ENCODE data around the gene RNF32.
"Not testable (repeated sequence)": the region's sequence is repeated elsewhere in the genome, so short reads cannot be mapped to it uniquely, and the experiment has no call there.

RNF32 gene

DNA sequence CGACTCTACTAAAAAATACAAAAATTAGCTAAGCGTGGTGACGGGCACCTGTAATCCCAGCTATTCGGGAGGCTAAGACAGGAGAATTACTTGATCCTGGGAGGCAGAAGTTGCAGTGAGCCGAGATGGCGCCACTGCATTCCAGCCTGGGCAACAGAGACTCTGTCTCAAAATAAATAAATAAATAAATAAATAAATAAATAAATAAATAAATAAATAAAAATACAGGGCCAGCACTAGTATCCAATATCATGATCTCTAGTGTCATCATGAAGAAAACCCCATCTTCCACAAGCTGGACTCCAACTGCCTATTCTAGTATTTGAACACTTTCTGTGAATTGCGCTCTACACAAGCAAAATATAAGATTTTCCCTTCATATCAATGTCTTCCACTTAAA is 3.5 kb upstream of the RNF32 start:
- H3K4me1 ChIP-seq (ENCODE audit: control insufficient read depth, insufficient read depth, low read length); H3K27ac ChIP-seq (ENCODE audit: low read depth, low read length); H3K36me3 ChIP-seq (ENCODE audit: control insufficient read depth, insufficient read depth, low read length); H3K4me3 ChIP-seq (ENCODE audit: low read length); H3K9ac ChIP-seq (ENCODE audit: low read length); H3K27me3 ChIP-seq (ENCODE audit: control insufficient read depth, insufficient read depth, low read length): not testable (repeated sequence)

GRCh38 chr7:156638443-156639077 is 2.0 kb upstream of the RNF32 start:
- Histone ChIP-seq H3K27me3 (ENCODE audit: control insufficient read depth, insufficient read depth, low read length) (no peaks in the 10 kb centered on the region), H3K36me3 (ENCODE audit: control insufficient read depth, insufficient read depth, low read length) (no peaks in the 10 kb centered on the region), H3K4me3 (ENCODE audit: low read length) (no peak overlapping the region), H3K4me1 (ENCODE audit: control insufficient read depth, insufficient read depth, low read length) (peaks cover 3% of the 10 kb centered on the region), H3K27ac (ENCODE audit: low read depth, low read length) (no peak overlapping the region), H3K9ac (ENCODE audit: low read length) (no peak overlapping the region)

DNA sequence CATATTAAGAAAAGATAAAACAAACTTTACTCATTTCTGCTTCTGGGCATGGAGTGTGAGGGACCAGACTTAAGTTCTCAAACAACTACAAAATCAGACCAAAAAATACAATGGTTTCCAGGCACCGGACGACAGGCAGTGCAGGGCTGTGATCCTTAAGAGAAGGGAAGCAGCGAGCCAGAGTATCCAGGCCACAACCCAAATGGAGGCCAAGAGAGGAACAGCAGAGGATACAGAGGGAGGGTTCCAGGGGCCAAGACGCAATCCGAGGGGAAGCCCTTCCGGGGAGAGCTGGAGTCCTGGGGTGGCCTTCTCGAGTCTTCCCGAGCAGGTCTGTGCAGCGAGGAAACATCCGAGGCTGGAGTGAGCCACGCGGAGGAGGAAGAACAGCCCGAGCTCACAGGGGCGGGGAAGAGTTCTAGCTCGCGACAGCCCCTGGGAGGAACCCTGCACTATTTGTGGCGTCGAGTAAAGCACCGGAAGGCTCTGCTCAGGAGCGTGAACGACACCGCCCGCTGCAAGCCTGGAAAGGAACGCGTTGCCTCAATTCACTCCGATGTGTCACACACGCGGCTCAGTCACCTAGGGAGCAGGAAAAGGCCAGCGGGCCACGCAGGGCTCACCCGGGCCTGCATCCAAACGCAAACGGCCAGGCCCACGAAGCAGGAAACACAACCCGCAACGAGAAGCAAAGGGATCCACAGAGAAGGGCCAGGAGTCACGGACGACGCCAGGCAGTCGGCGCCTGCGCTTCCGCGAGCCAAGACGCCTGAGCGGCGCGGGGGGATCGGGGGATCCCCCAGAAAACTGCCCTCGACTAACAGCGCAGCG is 933 bp upstream of the RNF32 start:
- Histone ChIP-seq H3K27me3 (ENCODE audit: control insufficient read depth, insufficient read depth, low read length) (no peaks in the 10 kb centered on the region), H3K27ac (ENCODE audit: low read depth, low read length) (no peak overlapping the region), H3K4me1 (ENCODE audit: control insufficient read depth, insufficient read depth, low read length) (peaks cover 3% of the 10 kb centered on the region), H3K36me3 (ENCODE audit: control insufficient read depth, insufficient read depth, low read length) (no peaks in the 10 kb centered on the region), H3K4me3 (ENCODE audit: low read length) (peak overlapping the region; percentile 60), H3K9ac (ENCODE audit: low read length) (no peak overlapping the region)

- peaks cover 3% of the 10 kb centered on the region for H3K4me1 ChIP-seq (ENCODE audit: control insufficient read depth, insufficient read depth, low read length)
- H3K4me3 ChIP-seq (ENCODE audit: low read length) = peak overlapping the region; percentile 92
- no peaks in the 10 kb centered on the region for H3K36me3 ChIP-seq (ENCODE audit: control insufficient read depth, insufficient read depth, low read length)
- peak overlapping the region; percentile 57 for H3K9ac ChIP-seq (ENCODE audit: low read length)
- no peaks in the 10 kb centered on the region for H3K27me3 ChIP-seq (ENCODE audit: control insufficient read depth, insufficient read depth, low read length)
- H3K27ac ChIP-seq (ENCODE audit: low read depth, low read length) = peak overlapping the region; percentile 8
These were observed 443 bp downstream of the RNF32 start for GRCh38 chr7:156640949-156641485.

DNA sequence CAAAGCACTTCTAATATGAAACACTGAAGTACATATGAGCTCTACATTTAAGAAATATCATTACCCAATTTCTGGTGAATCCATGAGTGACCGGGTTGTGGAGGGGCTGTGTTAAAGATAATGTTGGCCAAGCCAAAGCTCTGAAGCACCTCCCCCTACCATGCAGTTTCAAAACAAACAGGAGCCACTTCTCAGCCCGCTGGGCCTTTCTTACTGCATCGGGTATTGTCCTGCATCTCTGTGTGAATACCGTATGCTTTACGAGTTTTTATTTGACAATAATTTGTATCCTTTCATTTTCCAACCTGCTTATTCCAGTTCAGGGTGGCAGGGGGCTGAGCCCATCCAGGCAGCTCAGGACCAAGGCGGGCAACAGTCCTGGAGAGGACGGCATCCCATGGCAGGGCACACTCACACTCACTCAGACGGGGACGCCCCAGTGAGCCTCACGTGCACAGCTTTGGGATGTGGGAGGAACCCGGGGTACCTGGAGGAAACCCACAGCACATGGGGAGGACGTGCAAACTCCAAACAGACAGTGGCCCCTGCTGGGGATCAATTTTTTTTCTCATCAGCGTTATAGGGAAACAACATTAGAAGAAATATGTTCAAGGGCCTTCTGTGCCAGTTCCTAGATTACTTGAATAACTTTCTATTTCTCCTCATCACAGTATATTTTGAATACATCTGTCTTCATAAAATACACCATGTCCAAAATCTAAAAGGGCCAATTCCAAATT is 1.9 kb downstream of the RNF32 start:
- H3K36me3 ChIP-seq (ENCODE audit: control insufficient read depth, insufficient read depth, low read length) = no peaks in the 10 kb centered on the region
- H3K4me1 ChIP-seq (ENCODE audit: control insufficient read depth, insufficient read depth, low read length) = peaks cover 3% of the 10 kb centered on the region
- no peaks in the 10 kb centered on the region for H3K27me3 ChIP-seq (ENCODE audit: control insufficient read depth, insufficient read depth, low read length)
- H3K27ac ChIP-seq (ENCODE audit: low read depth, low read length) = no peak overlapping the region
- no peak overlapping the region for H3K4me3 ChIP-seq (ENCODE audit: low read length)
- H3K9ac ChIP-seq (ENCODE audit: low read length) = no peak overlapping the region

GRCh38 chr7:156647330-156647729 is 6.8 kb downstream of the RNF32 start:
- H3K9ac ChIP-seq (ENCODE audit: low read length); H3K27ac ChIP-seq (ENCODE audit: low read depth, low read length); H3K4me3 ChIP-seq (ENCODE audit: low read length); H3K36me3 ChIP-seq (ENCODE audit: control insufficient read depth, insufficient read depth, low read length); H3K4me1 ChIP-seq (ENCODE audit: control insufficient read depth, insufficient read depth, low read length); H3K27me3 ChIP-seq (ENCODE audit: control insufficient read depth, insufficient read depth, low read length): not testable (repeated sequence)

GRCh38 chr7:156650042-156650441 is 9.5 kb downstream of the RNF32 start:
- H3K27ac ChIP-seq (ENCODE audit: low read depth, low read length) = no peak overlapping the region
- H3K4me1 ChIP-seq (ENCODE audit: control insufficient read depth, insufficient read depth, low read length) = no peaks in the 10 kb centered on the region
- H3K9ac ChIP-seq (ENCODE audit: low read length) = no peak overlapping the region
- no peak overlapping the region for H3K4me3 ChIP-seq (ENCODE audit: low read length)
- no peaks in the 10 kb centered on the region for H3K36me3 ChIP-seq (ENCODE audit: control insufficient read depth, insufficient read depth, low read length)
- no peaks in the 10 kb centered on the region for H3K27me3 ChIP-seq (ENCODE audit: control insufficient read depth, insufficient read depth, low read length)

- no peaks in the 10 kb centered on the region for H3K27me3 ChIP-seq (ENCODE audit: control insufficient read depth, insufficient read depth, low read length)
- no peaks in the 10 kb centered on the region for H3K4me1 ChIP-seq (ENCODE audit: control insufficient read depth, insufficient read depth, low read length)
- no peak overlapping the region for H3K27ac ChIP-seq (ENCODE audit: low read depth, low read length)
- H3K4me3 ChIP-seq (ENCODE audit: low read length) = no peak overlapping the region
- H3K36me3 ChIP-seq (ENCODE audit: control insufficient read depth, insufficient read depth, low read length) = no peaks in the 10 kb centered on the region
- no peak overlapping the region for H3K9ac ChIP-seq (ENCODE audit: low read length)
These were observed 10.9 kb downstream of the RNF32 start for GRCh38 chr7:156651474-156651873.

DNA sequence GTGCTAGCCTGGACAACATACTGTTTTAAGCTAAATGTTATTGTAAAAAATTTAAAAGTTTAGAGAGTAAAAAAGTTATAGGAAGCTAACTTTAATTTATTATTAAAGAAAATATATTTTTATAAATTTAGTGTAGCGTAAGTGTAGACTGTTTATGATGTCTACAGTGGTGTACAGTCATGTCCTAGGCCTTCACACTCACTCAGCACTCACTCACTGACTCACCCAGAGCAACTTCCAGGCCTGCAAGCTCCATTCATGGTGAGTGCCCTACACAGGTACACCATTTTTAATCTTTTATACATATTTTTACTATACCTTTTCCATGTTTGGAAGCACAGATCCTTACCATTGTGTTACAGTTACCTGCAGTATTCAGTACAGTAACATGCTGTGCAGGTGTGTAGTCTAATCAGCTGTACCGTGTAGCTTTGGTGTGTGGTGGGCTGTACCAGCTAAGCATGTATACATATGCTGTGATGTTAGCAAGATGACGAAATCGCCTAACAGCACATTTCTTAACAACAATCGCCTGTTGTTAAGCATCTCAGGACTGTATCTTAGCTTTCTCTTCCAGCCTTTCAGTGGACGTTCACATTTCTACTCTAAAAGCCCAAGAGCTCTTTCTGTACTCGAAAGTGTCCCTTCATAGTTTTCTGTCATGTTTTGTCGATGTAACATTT is 12.5 kb downstream of the RNF32 start:
- no peaks in the 10 kb centered on the region for H3K27me3 ChIP-seq (ENCODE audit: control insufficient read depth, insufficient read depth, low read length)

DNA sequence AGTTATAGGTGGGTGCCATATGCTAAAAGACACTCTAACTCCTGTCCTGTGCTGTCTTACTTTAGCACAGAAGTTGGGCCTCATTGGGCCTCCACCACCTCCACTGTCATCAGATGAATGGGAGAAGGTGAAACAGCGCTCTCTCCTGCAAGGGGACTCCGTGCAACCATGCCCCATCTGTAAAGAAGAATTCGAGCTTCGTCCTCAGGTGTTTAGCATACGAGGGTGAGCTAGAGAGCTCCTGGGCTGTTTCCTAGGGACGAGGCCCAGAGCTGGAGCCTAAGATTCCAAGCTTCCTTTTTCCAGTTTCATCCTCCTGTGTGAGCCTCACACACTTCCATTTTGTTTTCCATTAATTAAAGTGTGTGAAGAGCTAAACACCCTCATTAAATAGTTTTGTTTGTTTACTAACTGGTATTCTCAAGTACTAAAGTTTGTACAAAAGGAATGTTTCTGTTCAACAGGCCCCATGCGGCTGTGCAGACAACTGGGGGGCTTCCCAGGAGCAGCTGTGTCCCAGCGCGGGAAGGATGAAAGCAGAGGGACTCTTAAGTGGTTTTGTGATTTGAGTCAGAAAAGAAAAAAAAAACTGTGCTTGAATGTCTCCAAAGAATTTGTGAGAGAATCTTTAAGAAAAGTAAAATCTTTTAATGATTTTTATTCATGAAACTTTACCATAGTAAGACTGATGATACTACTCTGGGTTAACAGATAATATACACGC is 14.1 kb downstream of the RNF32 start:
- Histone ChIP-seq H3K27ac (ENCODE audit: low read depth, low read length) (no peak overlapping the region), H3K36me3 (ENCODE audit: control insufficient read depth, insufficient read depth, low read length) (no peaks in the 10 kb centered on the region), H3K9ac (ENCODE audit: low read length) (no peak overlapping the region), H3K4me3 (ENCODE audit: low read length) (no peak overlapping the region), H3K4me1 (ENCODE audit: control insufficient read depth, insufficient read depth, low read length) (no peaks in the 10 kb centered on the region), H3K27me3 (ENCODE audit: control insufficient read depth, insufficient read depth, low read length) (no peaks in the 10 kb centered on the region)

More for the DNA sequence above, 12.5 kb downstream of the RNF32 start:
- Histone ChIP-seq H3K9ac (ENCODE audit: low read length) (no peak overlapping the region), H3K4me1 (ENCODE audit: control insufficient read depth, insufficient read depth, low read length) (no peaks in the 10 kb centered on the region), H3K36me3 (ENCODE audit: control insufficient read depth, insufficient read depth, low read length) (no peaks in the 10 kb centered on the region), H3K4me3 (ENCODE audit: low read length) (no peak overlapping the region), H3K27ac (ENCODE audit: low read depth, low read length) (no peak overlapping the region)

- Histone ChIP-seq H3K27ac (ENCODE audit: low read depth, low read length) (no peak overlapping the region), H3K27me3 (ENCODE audit: control insufficient read depth, insufficient read depth, low read length) (no peaks in the 10 kb centered on the region), H3K36me3 (ENCODE audit: control insufficient read depth, insufficient read depth, low read length) (no peaks in the 10 kb centered on the region), H3K9ac (ENCODE audit: low read length) (no peak overlapping the region), H3K4me3 (ENCODE audit: low read length) (no peak overlapping the region), H3K4me1 (ENCODE audit: control insufficient read depth, insufficient read depth, low read length) (no peaks in the 10 kb centered on the region)
These were observed 14.7 kb downstream of the RNF32 start for GRCh38 chr7:156655251-156655650.

All from rectal smooth muscle tissue (tissue), 1 donor.